A673 (cell line): ENCODE results near the gene KCNJ5.

Source experiments
- CTCF ChIP-seq: fragments of 300-800, 200-600 bp; sonication (generic); conservative IDR thresholded peaks from 2 replicates; pipeline ENCODE4 v1.5.1; 2017; ENCODE audit warnings: low read depth, mild to moderate bottlenecking, antibody characterized with exemption, low read length, moderate library complexity, mixed read lengths
- EZH2 ChIP-seq: fragments of 200-600 bp; sonication (generic); IDR thresholded peaks from 2 replicates; pipeline ENCODE4 v1.6.1; 2017; ENCODE audit warnings: borderline replicate concordance, low read depth, mild to moderate bottlenecking, mixed read lengths, antibody characterized with exemption, low read length; ENCODE audit not compliant: poor library complexity, severe bottlenecking

GRCh38 chr11:128914216-128915148 lies 23.3 kb downstream of the KCNJ5 start:
- no peak for TF ChIP-seq CTCF
- no peak for TF ChIP-seq EZH2
